Measurements from ENCODE around the gene B9D1.

The B9D1 gene

GRCh38 chr17:19376811-19377210, 14.3 kb upstream of the B9D1 start:
- no peak for DNase-seq (ENCODE audit: low spot score)

- DNase-seq (ENCODE audit: low spot score) = no peak
These were observed 13.2 kb upstream of the B9D1 start for GRCh38 chr17:19375732-19376131.

- DNase-seq (ENCODE audit: low spot score) = no peak
These were observed 11.6 kb upstream of the B9D1 start for GRCh38 chr17:19374136-19374535.

GRCh38 chr17:19372866-19373504, 10.5 kb upstream of the B9D1 start:
- DNase-seq (ENCODE audit: low spot score) = no peak

GRCh38 chr17:19372439-19372838, 9.9 kb upstream of the B9D1 start:
- no peak for DNase-seq (ENCODE audit: low spot score)

- no peak for DNase-seq (ENCODE audit: low spot score)
These were observed 9.5 kb upstream of the B9D1 start for GRCh38 chr17:19372011-19372370.

- DNase-seq (ENCODE audit: low spot score) = no peak
These were observed 8.9 kb upstream of the B9D1 start for GRCh38 chr17:19371259-19372010.

GRCh38 chr17:19370493-19370960, 8.0 kb upstream of the B9D1 start:
- no peak for DNase-seq (ENCODE audit: low spot score)

- DNase-seq (ENCODE audit: low spot score) = no peak
These were observed 7.4 kb upstream of the B9D1 start for GRCh38 chr17:19369846-19370492.

- DNase-seq (ENCODE audit: low spot score) = no peak
These were observed 6.7 kb upstream of the B9D1 start for GRCh38 chr17:19369107-19369778.

- no peak for DNase-seq (ENCODE audit: low spot score)
These were observed 5.7 kb upstream of the B9D1 start for GRCh38 chr17:19368229-19368628.

GRCh38 chr17:19366637-19366972, 4.1 kb upstream of the B9D1 start:
- DNase-seq (ENCODE audit: low spot score) = no peak

- DNase-seq (ENCODE audit: low spot score) = no peak
These were observed 3.5 kb upstream of the B9D1 start for GRCh38 chr17:19365833-19366636.

- DNase-seq (ENCODE audit: low spot score) = no peak
These were observed 2.9 kb upstream of the B9D1 start for GRCh38 chr17:19365499-19365817.

- DNase-seq (ENCODE audit: low spot score) = no peak
These were observed 2.4 kb upstream of the B9D1 start for GRCh38 chr17:19364699-19365498.

GRCh38 chr17:19363460-19364035, 1.0 kb upstream of the B9D1 start:
- no peak for DNase-seq (ENCODE audit: low spot score)

- DNase-seq (ENCODE audit: low spot score) = no peak
These were observed 553 bp upstream of the B9D1 start for GRCh38 chr17:19363114-19363438.

- DNase-seq (ENCODE audit: low spot score) = no peak
These were observed 613 bp downstream of the B9D1 start for GRCh38 chr17:19361944-19362276.

GRCh38 chr17:19361326-19361725, 1.2 kb downstream of the B9D1 start:
- no peak for DNase-seq (ENCODE audit: low spot score)

GRCh38 chr17:19360772-19361171, 1.8 kb downstream of the B9D1 start:
- no peak for DNase-seq (ENCODE audit: low spot score)

GRCh38 chr17:19359856-19360255, 2.7 kb downstream of the B9D1 start:
- no peak for DNase-seq (ENCODE audit: low spot score)
